Activated T-helper 1 cell treated with anti-CD3 and anti-CD28 coated beads, Interleukin-12 subunit alpha, Interleukin-12 subunit beta, Interleukin-2, Interleukin-4 antibody, amounts not matched to agents 30 ng/mL and 10 ng/mL and 1 ng/mL, durations not matched to agents 14 hours and 24 hours and 36 hours (primary cell): ENCODE results near the gene NOS1AP. TPM values are rescaled to one million over a fixed set of nuclear protein-coding genes. Genes with fewer than 3 reads are reported as not detected.

ENCODE experiments used
- DNase-seq: peaks from one replicate; pipeline ENCODE4 v3.0.0; 2021; ENCODE audit warnings: low spot score
- H3K27ac Mint-ChIP-seq: one replicate; pipeline ENCODE4 v1.8.0; 2021; ENCODE audit warnings: mild to moderate bottlenecking, mixed read lengths
- H3K27me3 Mint-ChIP-seq: one replicate; pipeline ENCODE4 v1.8.0; 2022; ENCODE audit warnings: mild to moderate bottlenecking, moderate library complexity, mixed read lengths; ENCODE audit not compliant: insufficient read depth
- H3K36me3 Mint-ChIP-seq: one replicate; pipeline ENCODE4 v1.8.0; 2021; ENCODE audit warnings: low read depth, mixed read lengths
- H3K4me1 Mint-ChIP-seq: one replicate; pipeline ENCODE4 v1.8.0; 2021; ENCODE audit warnings: low read depth, mixed read lengths
- H3K4me3 Mint-ChIP-seq: one replicate; pipeline ENCODE4 v1.8.0; 2021; ENCODE audit warnings: mild to moderate bottlenecking, moderate library complexity, mixed read lengths
- H3K9me3 Mint-ChIP-seq: one replicate; pipeline ENCODE4 v1.8.0; 2021; ENCODE audit warnings: mixed read lengths
- intact Hi-C: fragments of 100-400 bp; cut with micrococcal nuclease; formaldehyde crosslinking; loops from one replicate; pipeline ENCODE4 v1.15.1; 2024
- total RNA-seq: library from RNA; stranded (reverse); gene quantifications from 2 replicates; pipeline ENCODE4 v1.2.3, GENCODE V29; 2022

Gene NOS1AP
- total RNA-seq, 1 donor from 2014 or later: 0.10 TPM

GRCh38 chr1:162204129-162204822, 134.8 kb downstream of the NOS1AP start:
- H3K36me3 Mint-ChIP-seq: no peaks in the 10 kb centered on the region
- no peak for DNase-seq
- intact Hi-C loops: no loop called here
- H3K27me3 Mint-ChIP-seq: peaks cover 12% of the 10 kb centered on the region
- H3K9me3 Mint-ChIP-seq: no peaks in the 10 kb centered on the region
- H3K4me3 Mint-ChIP-seq: no peak overlapping the region
- H3K4me1 Mint-ChIP-seq: no peaks in the 10 kb centered on the region
- no peak overlapping the region for H3K27ac Mint-ChIP-seq

DNA sequence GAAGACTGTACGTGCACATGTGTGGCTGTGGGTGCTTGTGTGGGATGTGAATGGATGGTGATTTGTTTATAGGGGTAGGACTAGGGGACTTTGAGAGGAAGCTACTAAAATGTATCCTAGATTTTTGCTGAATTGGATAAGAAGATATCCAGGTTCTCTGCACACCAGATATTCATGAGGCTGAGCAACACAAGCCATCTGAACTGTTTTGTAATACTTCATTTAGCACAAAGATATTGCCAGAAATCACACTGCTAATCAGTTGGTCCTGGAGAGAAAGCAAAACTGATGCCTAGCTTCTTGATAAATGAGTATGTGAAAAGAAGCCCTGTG, 135.3 kb downstream of the NOS1AP start:
- Mint-ChIP-seq H3K4me3 (no peak overlapping the region), H3K4me1 (no peaks in the 10 kb centered on the region), H3K9me3 (no peaks in the 10 kb centered on the region), H3K27me3 (peaks cover 12% of the 10 kb centered on the region), H3K36me3 (no peaks in the 10 kb centered on the region), H3K27ac (no peak overlapping the region)
- intact Hi-C loops: no loop called here
- DNase-seq: no peak

DNA sequence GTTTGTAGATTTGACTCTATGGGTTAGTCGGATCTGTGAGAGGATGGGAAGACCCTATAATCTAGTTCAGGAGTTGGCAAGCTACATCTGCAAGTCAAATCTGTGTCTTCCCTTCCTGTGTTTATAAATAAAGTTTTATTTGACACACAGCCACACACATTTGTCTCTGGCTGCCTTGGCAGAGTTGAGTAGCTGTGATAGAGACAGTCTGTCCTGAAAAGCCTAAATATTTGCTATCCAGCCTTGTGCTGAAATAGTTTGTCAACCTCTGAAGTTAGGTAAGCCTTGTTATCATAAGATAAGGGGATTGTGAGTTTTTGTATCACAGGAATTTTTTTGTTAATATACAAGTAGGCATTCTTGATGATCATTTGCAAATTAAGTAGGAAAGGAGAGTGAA, 136.8 kb downstream of the NOS1AP start:
- Mint-ChIP-seq H3K36me3 (no peaks in the 10 kb centered on the region), H3K9me3 (no peaks in the 10 kb centered on the region), H3K4me1 (no peaks in the 10 kb centered on the region), H3K27ac (no peak overlapping the region), H3K27me3 (peaks cover 17% of the 10 kb centered on the region), H3K4me3 (no peak overlapping the region)
- intact Hi-C loops: no loop called here
- no peak for DNase-seq

GRCh38 chr1:162206749-162207635, 137.5 kb downstream of the NOS1AP start:
- no peak for DNase-seq
- Mint-ChIP-seq H3K4me3 (no peak overlapping the region), H3K9me3 (no peaks in the 10 kb centered on the region), H3K4me1 (no peaks in the 10 kb centered on the region), H3K27me3 (peaks cover 14% of the 10 kb centered on the region), H3K36me3 (no peaks in the 10 kb centered on the region), H3K27ac (no peak overlapping the region)
- intact Hi-C loops: no loop called here

DNA sequence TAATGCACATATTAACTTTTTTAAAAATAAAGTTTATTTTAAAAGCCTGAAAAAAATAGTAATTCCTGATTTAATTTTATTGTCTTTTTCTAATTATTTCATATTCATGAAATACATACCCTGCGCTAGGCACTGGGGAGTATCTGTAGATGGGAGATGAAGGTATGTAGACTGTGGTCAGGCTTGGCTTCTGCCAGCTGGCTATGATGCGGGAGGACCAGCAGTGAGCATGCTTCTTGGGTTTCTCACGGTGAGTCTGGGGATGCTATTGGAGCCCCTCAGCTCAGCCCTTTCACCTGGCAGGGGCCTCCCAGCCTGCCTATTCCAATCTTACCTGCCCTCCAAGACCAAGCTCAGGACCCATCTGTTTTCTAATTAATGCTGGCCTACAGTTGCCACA, 138.4 kb downstream of the NOS1AP start:
- H3K4me1 Mint-ChIP-seq: no peaks in the 10 kb centered on the region
- no peak for DNase-seq
- intact Hi-C loops: no loop called here
- no peak overlapping the region for H3K4me3 Mint-ChIP-seq
- peaks cover 14% of the 10 kb centered on the region for H3K27me3 Mint-ChIP-seq
- H3K36me3 Mint-ChIP-seq: no peaks in the 10 kb centered on the region
- H3K27ac Mint-ChIP-seq: no peak overlapping the region
- no peaks in the 10 kb centered on the region for H3K9me3 Mint-ChIP-seq

GRCh38 chr1:162210196-162210595, 140.7 kb downstream of the NOS1AP start:
- H3K4me3 Mint-ChIP-seq: no peak overlapping the region
- H3K36me3 Mint-ChIP-seq: no peaks in the 10 kb centered on the region
- H3K9me3 Mint-ChIP-seq: no peaks in the 10 kb centered on the region
- DNase-seq: no peak
- H3K27me3 Mint-ChIP-seq: peaks cover 11% of the 10 kb centered on the region
- no peaks in the 10 kb centered on the region for H3K4me1 Mint-ChIP-seq
- intact Hi-C loops: no loop called here
- no peak overlapping the region for H3K27ac Mint-ChIP-seq

DNA sequence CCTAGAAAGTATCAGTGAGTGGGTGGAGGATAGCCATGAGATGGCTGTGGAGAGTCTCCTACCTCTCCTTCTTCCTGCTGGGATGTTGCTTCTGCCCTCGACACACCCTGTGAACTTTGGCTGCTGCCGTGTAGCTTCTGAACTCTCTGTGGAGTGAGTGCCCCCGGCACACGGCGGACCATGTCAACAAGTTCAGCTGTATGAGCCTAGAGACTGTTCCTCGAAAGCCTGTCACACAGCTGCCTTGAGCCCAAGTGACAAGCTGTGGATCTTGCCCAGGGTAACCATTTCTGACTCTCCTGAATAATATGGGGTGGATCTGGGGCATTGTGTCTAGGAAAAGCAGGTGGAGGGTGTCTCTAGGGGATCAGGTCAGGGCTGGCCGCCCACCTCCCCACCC, 143.2 kb downstream of the NOS1AP start:
- Mint-ChIP-seq H3K9me3 (no peaks in the 10 kb centered on the region), H3K27ac (no peak overlapping the region), H3K36me3 (no peaks in the 10 kb centered on the region), H3K4me3 (no peak overlapping the region), H3K27me3 (peaks cover 11% of the 10 kb centered on the region), H3K4me1 (no peaks in the 10 kb centered on the region)
- DNase-seq: no peak
- intact Hi-C loops: no loop called here

- intact Hi-C loops: no loop called here
- Mint-ChIP-seq H3K27me3 (peaks cover 8% of the 10 kb centered on the region), H3K36me3 (no peaks in the 10 kb centered on the region), H3K4me3 (no peak overlapping the region), H3K27ac (no peak overlapping the region), H3K9me3 (no peaks in the 10 kb centered on the region), H3K4me1 (no peaks in the 10 kb centered on the region)
- DNase-seq: no peak
These were observed 143.9 kb downstream of the NOS1AP start for GRCh38 chr1:162213281-162213912.

DNA sequence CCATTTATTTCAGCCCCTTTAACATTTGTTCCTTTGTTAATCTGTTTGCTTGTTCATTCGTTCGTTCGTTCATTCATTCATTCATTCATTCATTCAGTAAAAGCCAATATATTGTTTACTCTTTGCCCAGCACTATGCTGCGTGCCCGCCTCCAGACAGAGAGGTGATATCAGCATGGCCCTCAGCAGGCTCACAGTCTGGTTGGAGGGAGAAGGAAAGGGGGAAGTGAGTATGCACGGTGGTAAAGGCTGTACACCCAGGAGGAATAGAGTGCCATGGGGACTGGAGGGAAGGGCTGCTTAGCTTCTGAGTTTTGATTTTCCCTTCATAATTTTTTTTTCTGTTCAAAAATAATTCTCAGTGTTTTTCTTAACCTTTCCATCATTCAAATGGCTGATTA, 144.7 kb downstream of the NOS1AP start:
- intact Hi-C loops: no loop called here
- no peak for DNase-seq
- Mint-ChIP-seq H3K27ac (no peak overlapping the region), H3K4me1 (no peaks in the 10 kb centered on the region), H3K4me3 (no peak overlapping the region), H3K9me3 (no peaks in the 10 kb centered on the region), H3K27me3 (peaks cover 7% of the 10 kb centered on the region), H3K36me3 (no peaks in the 10 kb centered on the region)

GRCh38 chr1:162215902-162216301, 146.4 kb downstream of the NOS1AP start:
- no peaks in the 10 kb centered on the region for H3K4me1 Mint-ChIP-seq
- no peaks in the 10 kb centered on the region for H3K36me3 Mint-ChIP-seq
- no peak overlapping the region for H3K27ac Mint-ChIP-seq
- no peak for DNase-seq
- intact Hi-C loops: no loop called here
- no peaks in the 10 kb centered on the region for H3K9me3 Mint-ChIP-seq
- H3K4me3 Mint-ChIP-seq: no peak overlapping the region
- peaks cover 3% of the 10 kb centered on the region for H3K27me3 Mint-ChIP-seq

DNA sequence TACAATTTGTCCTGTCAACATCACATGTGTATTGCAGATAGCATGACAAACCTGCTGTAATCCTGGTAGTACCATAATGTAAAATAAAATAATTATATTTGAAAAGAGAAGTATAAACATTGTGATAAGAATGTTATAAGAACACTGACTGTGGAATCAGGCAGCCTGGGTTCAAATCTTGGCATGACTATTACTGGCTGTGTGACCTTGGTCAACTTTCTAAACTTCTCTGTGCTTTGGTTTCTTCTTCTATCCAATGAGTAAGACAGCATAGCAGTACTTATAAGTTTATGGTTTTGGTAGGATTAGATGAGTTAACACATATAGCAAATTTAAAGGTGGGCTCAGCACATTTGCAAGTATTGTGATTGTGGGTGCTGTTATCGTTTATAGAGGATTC, 147.1 kb downstream of the NOS1AP start:
- DNase-seq: no peak
- Mint-ChIP-seq H3K4me1 (no peaks in the 10 kb centered on the region), H3K36me3 (no peaks in the 10 kb centered on the region), H3K27me3 (peaks cover 2% of the 10 kb centered on the region), H3K27ac (no peak overlapping the region), H3K4me3 (no peak overlapping the region), H3K9me3 (no peaks in the 10 kb centered on the region)
- intact Hi-C loops: no loop called here

- no peak overlapping the region for H3K27ac Mint-ChIP-seq
- H3K27me3 Mint-ChIP-seq: peaks cover 4% of the 10 kb centered on the region
- no peaks in the 10 kb centered on the region for H3K4me1 Mint-ChIP-seq
- H3K9me3 Mint-ChIP-seq: no peaks in the 10 kb centered on the region
- intact Hi-C loops: no loop called here
- no peaks in the 10 kb centered on the region for H3K36me3 Mint-ChIP-seq
- DNase-seq: no peak
- no peak overlapping the region for H3K4me3 Mint-ChIP-seq
These were observed 148.2 kb downstream of the NOS1AP start for GRCh38 chr1:162217706-162218105.

GRCh38 chr1:162218546-162218945, 149.1 kb downstream of the NOS1AP start:
- Mint-ChIP-seq H3K27me3 (peaks cover 4% of the 10 kb centered on the region), H3K4me3 (no peak overlapping the region), H3K36me3 (no peaks in the 10 kb centered on the region), H3K27ac (no peak overlapping the region), H3K9me3 (no peaks in the 10 kb centered on the region), H3K4me1 (no peaks in the 10 kb centered on the region)
- no peak for DNase-seq
- intact Hi-C loops: no loop called here
